RPMI7951 (cell line): Measurements from ENCODE around the gene FOXR1. TPM values are rescaled to one million over a fixed set of nuclear protein-coding genes. Genes with fewer than 3 reads are reported as not detected.

Experiments used
- DNase-seq: peaks from one replicate; pipeline ENCODE4 v3.0.0-alpha.2; 2012; ENCODE audit warnings: low read depth
- total RNA-seq: library from RNA; depleted of rRNA; stranded (reverse); fragments of >200 nt; shearing (Covaris generic); gene quantifications from 2 replicates; pipeline ENCODE4 v1.2.3, GENCODE V29; 2014; rRNA removed

The FOXR1 gene
- total RNA-seq, 1 experiment from 2014 or later: not detected

- no peak for DNase-seq
Measured at GRCh38 chr11:119025978-119026766, 54.6 kb downstream of the FOXR1 start.

GRCh38 chr11:119026970-119027369 lies 55.4 kb downstream of the FOXR1 start:
- no peak for DNase-seq

DNA sequence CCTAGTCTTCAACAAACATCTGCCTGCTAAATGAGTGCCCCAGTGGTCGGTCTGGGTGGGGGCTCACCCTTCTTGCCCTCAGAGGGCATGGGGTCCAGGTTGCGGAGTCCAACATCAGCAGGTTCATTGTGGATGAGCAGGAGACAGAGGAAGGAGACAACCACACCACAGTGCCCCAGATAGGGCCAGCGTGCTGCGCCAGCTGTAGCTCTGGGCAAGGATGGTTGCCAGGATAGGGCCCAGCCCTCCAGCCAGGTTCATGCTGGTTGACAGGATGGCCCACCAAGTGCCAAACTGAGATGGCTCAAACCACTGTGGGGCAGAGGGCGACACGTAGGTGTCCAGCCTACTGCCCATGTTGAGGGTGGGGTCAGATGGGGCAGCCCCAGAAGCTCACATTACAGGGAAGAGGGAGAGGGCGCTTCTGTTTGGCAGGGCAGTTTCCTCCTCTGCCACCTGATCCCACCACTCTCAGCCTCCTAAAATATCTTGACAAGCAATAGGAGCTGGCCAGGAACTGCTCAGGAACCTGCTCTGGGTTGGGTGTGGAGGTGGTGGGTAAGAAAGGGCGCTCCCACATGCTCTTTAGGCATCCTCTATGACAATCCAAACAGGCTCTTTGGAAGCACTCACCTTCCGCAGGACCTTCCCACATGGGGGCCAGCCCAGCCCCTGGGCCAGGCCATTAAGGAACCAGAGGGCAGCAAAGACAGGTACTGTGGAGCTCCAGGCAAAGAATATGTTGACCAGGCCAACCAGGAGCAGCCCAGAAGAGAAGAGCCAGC lies 56.2 kb downstream of the FOXR1 start:
- DNase-seq: no peak

- DNase-seq: no peak
Measured at GRCh38 chr11:119028346-119029068, 56.9 kb downstream of the FOXR1 start.

- no peak for DNase-seq
Measured at GRCh38 chr11:119029069-119029339, 57.4 kb downstream of the FOXR1 start.

DNA sequence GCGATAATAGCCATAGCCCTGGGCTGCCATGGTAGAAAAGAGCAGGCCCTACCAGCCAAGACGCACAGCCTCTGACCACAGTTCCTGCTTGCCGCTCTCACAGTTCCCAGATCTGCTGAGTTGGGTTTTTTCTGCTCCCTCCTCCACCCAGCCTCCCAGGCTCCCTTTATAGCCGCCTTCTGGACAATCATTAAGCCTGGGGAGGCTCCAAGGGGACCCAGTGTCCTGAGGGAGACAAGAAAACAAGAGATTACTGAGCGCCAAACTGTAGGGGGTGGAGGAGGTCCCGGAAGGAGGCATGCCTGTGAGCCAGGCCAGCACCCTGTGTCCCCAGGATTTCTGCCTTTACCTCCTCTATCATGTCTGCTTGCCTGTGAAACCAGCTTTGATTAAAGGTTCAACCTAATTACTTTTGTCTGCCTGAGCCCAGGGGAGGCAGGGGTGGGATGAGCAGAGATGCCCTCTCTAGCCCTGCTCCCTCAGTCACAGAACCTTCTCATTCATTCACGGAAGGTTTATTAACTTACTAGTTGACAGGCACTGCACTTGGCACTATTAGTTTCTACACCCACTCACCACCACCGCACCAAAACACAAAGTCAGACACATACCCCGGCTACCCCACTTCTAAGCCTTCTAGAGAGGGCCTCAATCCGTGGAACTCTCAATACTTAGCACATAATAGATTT lies 57.9 kb downstream of the FOXR1 start:
- DNase-seq: peak; percentile 8

GRCh38 chr11:119030029-119030328 lies 58.4 kb downstream of the FOXR1 start:
- DNase-seq: no peak

- DNase-seq: peak; percentile 95
Measured at GRCh38 chr11:119030329-119031047, 58.9 kb downstream of the FOXR1 start, which contains the start of gene SLC37A4. Gene SLC37A4, minus strand, starts transcription at chr11:119030877.

Other genes with a start within 250 kb of the FOXR1 start
- 41.4 and 45.2 TPM in 2 replicates for gene DDX6, start 180.6 kb upstream of the FOXR1 start, total RNA-seq
- not detected in 2 replicates for gene CXCR5, start 87.9 kb upstream of the FOXR1 start, total RNA-seq
- 11.1 and 13.8 TPM in 2 replicates for gene BCL9L, start 45.8 kb upstream of the FOXR1 start, total RNA-seq
- not detected in 2 replicates for gene UPK2, start 15.5 kb upstream of the FOXR1 start, total RNA-seq
- 7.2 and 8.1 TPM in 2 replicates for gene CENATAC, start 26.4 kb downstream of the FOXR1 start, total RNA-seq
- 2,312 and 2,810 TPM in 2 replicates for gene RPS25, start 46.6 kb downstream of the FOXR1 start, total RNA-seq
- gene TRAPPC4, start 47.0 kb downstream of the FOXR1 start, total RNA-seq: 135 and 150 TPM in 2 replicates
- gene SLC37A4, start 59.1 kb downstream of the FOXR1 start, total RNA-seq: 18.6 and 19.7 TPM in 2 replicates
- gene HYOU1, start 85.4 kb downstream of the FOXR1 start, total RNA-seq: 106 and 115 TPM in 2 replicates
- gene VPS11, start 96.1 kb downstream of the FOXR1 start, total RNA-seq: 19.1 and 24.6 TPM in 2 replicates
- gene HMBS, start 113.1 kb downstream of the FOXR1 start, total RNA-seq: 14.3 and 17.1 TPM in 2 replicates
- gene DPAGT1, start 130.1 kb downstream of the FOXR1 start, total RNA-seq: 41.6 and 44.0 TPM in 2 replicates
- 3.2 and 4.8 TPM in 2 replicates for gene C2CD2L, start 135.6 kb downstream of the FOXR1 start, total RNA-seq
- gene HINFP, start 149.8 kb downstream of the FOXR1 start, total RNA-seq: 13.2 and 16.5 TPM in 2 replicates
- 0.20 and 0.24 TPM in 2 replicates for gene ABCG4, start 177.3 kb downstream of the FOXR1 start, total RNA-seq
- gene NLRX1, start 197.0 kb downstream of the FOXR1 start, total RNA-seq: 4.9 and 5.6 TPM in 2 replicates
- not detected in 2 replicates for gene NHERF4, start 213.7 kb downstream of the FOXR1 start, total RNA-seq
- gene CBL, start 234.6 kb downstream of the FOXR1 start, total RNA-seq: 12.7 and 14.1 TPM in 2 replicates